GM12878 (cell line): ENCODE data around the gene NECAB3. TPM values are rescaled to one million over a fixed set of nuclear protein-coding genes. Genes with fewer than 3 reads are reported as not detected.

Source experiments
- ATAC-seq: fragments of 200-7000 bp; cut with Tn5 transposase; 3 replicates; pipeline ENCODE4 v1.9.1; 2020; ENCODE audit warnings: mild to moderate bottlenecking, moderate library complexity
- BruUV-seq: library from RNA; stranded (reverse); fragments of 400-500 nt; replicated peaks from 2 replicates; lab custom pipeline; 2021; lab: Mats Ljungman, UMichigan
- CTCF ChIA-PET: fragments of 300-600 bp; sonication (Branson Sonifier 250); formaldehyde crosslinking; extraction: SDS; loops from one replicate; lab custom pipeline; 2021; ENCODE audit warnings: inconsistent platforms; lab: Yijun Ruan, JAX
- POLR2A ChIA-PET: fragments of 350-600 bp; formaldehyde crosslinking; extraction: SDS; loops from one replicate; lab custom pipeline; 2021; ENCODE audit warnings: inconsistent platforms; lab: Charles Lee
- RAD21 ChIA-PET: fragments of 300-600 bp; sonication (Branson Sonifier 250); formaldehyde crosslinking; loops from one replicate; lab custom pipeline; 2023; ENCODE audit warnings: antibody characterized with exemption; ENCODE audit not compliant: unreplicated experiment; lab: Charles Lee
- SMC1A ChIA-PET: fragments of 300-600 bp; sonication (Branson Sonifier 250); formaldehyde crosslinking; loops from one replicate; lab custom pipeline; 2023; ENCODE audit not compliant: unreplicated experiment, uncharacterized antibody; lab: Charles Lee
- DNase-seq: peaks from one replicate; pipeline ENCODE4 v3.0.0-alpha.2; 2011; ENCODE audit warnings: low read depth, low spot score
- FAIRE-seq: peaks from 3 replicates; lab custom pipeline; 2011; peaks lifted over from hg19 to GRCh38; lab: Jason Lieb, UNC
- H2AFZ ChIP-seq: 2 replicates; pipeline ENCODE4 v1.6.0; 2011; ENCODE audit warnings: low read depth, low read length, control low read depth; ENCODE audit not compliant: control insufficient read depth
- H3K27ac ChIP-seq: 2 replicates; pipeline ENCODE4 v1.5.1; 2011; ENCODE audit warnings: control low read depth; ENCODE audit not compliant: control insufficient read depth, insufficient read depth
- H3K27me3 ChIP-seq, 2 experiments: replicated peaks in 1 of 2; 2 replicates each; pipeline versions ENCODE4 v1.6.0 to v1.6.1; 2011; ENCODE audit warnings: low read length in 1 of 2; ENCODE audit not compliant: control insufficient read depth in 2 of 2, insufficient read depth in 2 of 2
- H3K36me3 ChIP-seq, 2 experiments: 2 replicates each; pipeline ENCODE4 v1.5.1; 2011; ENCODE audit warnings: low read length in 1 of 2; ENCODE audit not compliant: control insufficient read depth in 2 of 2, insufficient read depth in 2 of 2
- H3K4me1 ChIP-seq: 2 replicates; pipeline ENCODE4 v1.6.1; 2011; ENCODE audit warnings: mild to moderate bottlenecking, low read length, moderate library complexity, mixed read lengths; ENCODE audit not compliant: control insufficient read depth, insufficient read depth
- H3K4me2 ChIP-seq: 2 replicates; pipeline ENCODE4 v1.6.0; 2011; ENCODE audit warnings: control low read depth; ENCODE audit not compliant: control insufficient read depth, insufficient read depth
- H3K4me3 ChIP-seq: fragments of 200-600 bp; sonication (generic); 2 replicates; pipeline ENCODE4 v1.5.1; 2016
- H3K79me2 ChIP-seq: 2 replicates; pipeline ENCODE4 v1.6.0; 2011; ENCODE audit warnings: low read length; ENCODE audit not compliant: control insufficient read depth, insufficient read depth
- H3K9ac ChIP-seq: 2 replicates; pipeline ENCODE4 v1.8.0; 2011; ENCODE audit warnings: low read length, control low read depth, mixed read lengths; ENCODE audit not compliant: control insufficient read depth, insufficient read depth
- H3K9me3 ChIP-seq: replicated peaks from 3 replicates; pipeline ENCODE4 v1.5.1; 2011; ENCODE audit warnings: mild to moderate bottlenecking, low read length; ENCODE audit not compliant: control insufficient read depth, insufficient read depth
- H4K20me1 ChIP-seq: 2 replicates; pipeline ENCODE4 v1.6.0; 2011; ENCODE audit not compliant: control insufficient read depth, insufficient read depth
- BRCA1 ChIP-seq: IDR thresholded peaks from 2 replicates; pipeline ENCODE4 v1.6.1; 2011; ENCODE audit warnings: low read depth, low read length, improper control_type of control experiment
- CHD4 ChIP-seq: fragments of 200-600 bp; sonication (generic); IDR thresholded peaks from 2 replicates; pipeline ENCODE4 v1.6.1; 2016; ENCODE audit warnings: mild to moderate bottlenecking
- HDAC6 ChIP-seq: fragments of 200-600 bp; sonication (generic); IDR thresholded peaks from one replicate; pipeline ENCODE4 v1.8.0; 2017; ENCODE audit warnings: antibody characterized with exemption; ENCODE audit not compliant: unreplicated experiment
- HDGF ChIP-seq: fragments of 450-650 bp; IDR thresholded peaks from 2 replicates; pipeline ENCODE4 v1.6.1; 2016; ENCODE audit warnings: antibody characterized with exemption
- NR2C1 ChIP-seq: fragments of 450-650 bp; IDR thresholded peaks from 2 replicates; pipeline ENCODE4 v1.6.1; 2017; ENCODE audit warnings: antibody characterized with exemption, mild to moderate bottlenecking, moderate library complexity
- NR2C2 ChIP-seq: IDR thresholded peaks from 2 replicates; pipeline ENCODE4 v1.6.1; 2011; ENCODE audit warnings: borderline replicate concordance, low read depth; ENCODE audit not compliant: control insufficient read depth, insufficient read length
- PAX8 ChIP-seq: fragments of 450-650 bp; IDR thresholded peaks from 2 replicates; pipeline ENCODE4 v1.6.1; 2017; ENCODE audit warnings: mild to moderate bottlenecking, moderate library complexity
- RAD21 ChIP-seq: IDR thresholded peaks from 2 replicates; pipeline ENCODE4 v1.6.1; 2011; ENCODE audit warnings: mild to moderate bottlenecking, low read depth, low read length, moderate library complexity; ENCODE audit not compliant: insufficient read depth
- RUNX3 ChIP-seq: IDR thresholded peaks from 2 replicates; pipeline ENCODE4 v1.6.1; 2012; ENCODE audit warnings: low read length, inconsistent platforms
- SIX5 ChIP-seq: IDR thresholded peaks from 2 replicates; pipeline ENCODE4 v1.6.1; 2011; ENCODE audit warnings: mild to moderate bottlenecking, low read depth, low read length, moderate library complexity; ENCODE audit not compliant: severe bottlenecking
- SREBF1 ChIP-seq: IDR thresholded peaks from 2 replicates; pipeline ENCODE4 v1.6.1; 2012; ENCODE audit warnings: mild to moderate bottlenecking, low read length
- STAT1 ChIP-seq: fragments of 450-650 bp; conservative IDR thresholded peaks from 2 replicates; pipeline ENCODE4 v1.6.1; 2014; ENCODE audit warnings: antibody characterized with exemption, mild to moderate bottlenecking
- TARDBP ChIP-seq: IDR thresholded peaks from 2 replicates; pipeline ENCODE4 v1.6.1; 2016; ENCODE audit warnings: borderline replicate concordance
- WGBS: methylation state at CpG from one replicate; pipeline ENCODE4 v1.1.6; 2016; ENCODE audit warnings: low lambda C conversion rate; ENCODE audit not compliant: insufficient replicate concordance, insufficient coverage; ENCODE audit errors: missing lambda C conversion rate; 5-methylcytosine and 5-hydroxymethylcytosine counted together
- in situ Hi-C: fragments of 300-500 bp; cut with MboI; formaldehyde crosslinking; loops from 9 replicates; pipeline ENCODE4 v1.14.3; 2018; ENCODE audit warnings: mixed read lengths
- intact Hi-C: fragments of 100-400 bp; cut with micrococcal nuclease; formaldehyde crosslinking; loops from one replicate; pipeline ENCODE4 v1.14.2; 2022; ENCODE audit not compliant: unreplicated experiment
- polyA plus RNA-seq, 11 experiments: library from polyadenylated mRNA; depleted of rRNA in 4 of 11; unstranded in 6 of 11; stranded (reverse) in 5 of 11; fragments of >200 nt; fragmentation: Nextera tagmentation in 4 of 11; fragmentation: Illumina TruSeq in 1 of 11; extraction: Ambion mirVana in 4 of 11; extraction: Trizol in 1 of 11; gene quantifications; 1 replicate in 1 of 11; 2 replicates in 10 of 11; pipeline versions ENCODE4 v1.2.1 to v1.2.3, GENCODE V29; 2011 to 2016; ENCODE audit warnings: inconsistent platforms in 2 of 11, missing spikeins in 2 of 11, low read depth in 1 of 11
- total RNA-seq, 4 experiments: library from RNA; depleted of rRNA in 3 of 4; stranded (reverse); fragments of >200 nt in 3 of 4; fragmentation: Illumina TruSeq in 1 of 4; extraction: Trizol in 1 of 4; gene quantifications; 2 replicates each; pipeline versions ENCODE4 v1.2.1 to v1.2.3, GENCODE V29; 2013 to 2021
- TF ChIP-seq, protein P1 (sequence below): IDR thresholded peaks from 2 replicates; pipeline ENCODE4 v1.6.1; 2011; ENCODE audit warnings: borderline replicate concordance, low read depth, mild to moderate bottlenecking, moderate library complexity, mixed read lengths, low read length; ENCODE audit not compliant: insufficient read depth; ENCODE audit errors: extremely low read length
- TF ChIP-seq, protein P2 (sequence below): IDR thresholded peaks from 2 replicates; pipeline ENCODE4 v1.6.1; 2012; ENCODE audit warnings: low read length, inconsistent platforms

NECAB3 gene
- total and polyA plus RNA-seq, 10 of the 15 experiments (the other 5 are each of a cell fraction or from before 2014, with no cell fraction given) = 0.21 to 17.0 (median 7.2) TPM

GRCh38 chr20:33704197-33704924 is 30.1 kb upstream of the NECAB3 start:
- no peaks in the 10 kb centered on the region for H3K79me2 ChIP-seq
- RAD21 ChIA-PET = no interaction called here
- TF ChIP-seq TARDBP (no peak), BRCA1 (no peak), HDGF (no peak)
- TF ChIP-seq, protein P1, sequence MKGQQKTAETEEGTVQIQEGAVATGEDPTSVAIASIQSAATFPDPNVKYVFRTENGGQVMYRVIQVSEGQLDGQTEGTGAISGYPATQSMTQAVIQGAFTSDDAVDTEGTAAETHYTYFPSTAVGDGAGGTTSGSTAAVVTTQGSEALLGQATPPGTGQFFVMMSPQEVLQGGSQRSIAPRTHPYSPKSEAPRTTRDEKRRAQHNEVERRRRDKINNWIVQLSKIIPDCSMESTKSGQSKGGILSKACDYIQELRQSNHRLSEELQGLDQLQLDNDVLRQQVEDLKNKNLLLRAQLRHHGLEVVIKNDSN = no peak
- no peak for ATAC-seq
- WGBS = 93% methylated on average over 11 of the region's 11 CpGs
- no peaks in the 10 kb centered on the region for H4K20me1 ChIP-seq
- H3K9me3 ChIP-seq = no peaks in the 10 kb centered on the region
- intact Hi-C loops = no loop called here
- POLR2A ChIA-PET = no interaction called here
- SMC1A ChIA-PET = no interaction called here
- BruUV-seq = no TSS peak
- H3K4me2 ChIP-seq = no peak overlapping the region
- no peak overlapping the region for H3K9ac ChIP-seq
- H3K36me3 ChIP-seq = no peaks in the 10 kb centered on the region
- H3K27me3 ChIP-seq = no peaks in the 10 kb centered on the region
- no peak overlapping the region for H3K4me3 ChIP-seq
- no peak overlapping the region for H2AFZ ChIP-seq
- DNase-seq = no peak
- no peaks in the 10 kb centered on the region for H3K4me1 ChIP-seq
- H3K27ac ChIP-seq = no peak overlapping the region
- no peak for FAIRE-seq
- CTCF ChIA-PET = no interaction called here
- in situ Hi-C loops = no loop called here

- no peak overlapping the region for H3K9ac ChIP-seq
- DNase-seq (no peak), ATAC-seq (no peak), FAIRE-seq (no peak)
- no peaks in the 10 kb centered on the region for H4K20me1 ChIP-seq
- CTCF ChIA-PET = no interaction called here
- H3K4me3 ChIP-seq = no peak overlapping the region
- no peaks in the 10 kb centered on the region for H3K79me2 ChIP-seq
- RAD21 ChIA-PET = no interaction called here
- no peaks in the 10 kb centered on the region for H3K4me1 ChIP-seq
- BruUV-seq = no TSS peak
- no peak overlapping the region for H3K4me2 ChIP-seq
- no peaks in the 10 kb centered on the region for H3K27me3 ChIP-seq
- H3K36me3 ChIP-seq = no peaks in the 10 kb centered on the region
- in situ Hi-C loops = no loop called here
- SMC1A ChIA-PET = no interaction called here
- H2AFZ ChIP-seq = no peak overlapping the region
- 72% methylated on average over 8 of the region's 8 CpGs for WGBS
- intact Hi-C loops = no loop called here
- H3K27ac ChIP-seq = no peak overlapping the region
- H3K9me3 ChIP-seq = no peaks in the 10 kb centered on the region
- POLR2A ChIA-PET = no interaction called here
- no peak for TF ChIP-seq RUNX3
- TF ChIP-seq PAX8 = no peak
- TF ChIP-seq, protein P2, sequence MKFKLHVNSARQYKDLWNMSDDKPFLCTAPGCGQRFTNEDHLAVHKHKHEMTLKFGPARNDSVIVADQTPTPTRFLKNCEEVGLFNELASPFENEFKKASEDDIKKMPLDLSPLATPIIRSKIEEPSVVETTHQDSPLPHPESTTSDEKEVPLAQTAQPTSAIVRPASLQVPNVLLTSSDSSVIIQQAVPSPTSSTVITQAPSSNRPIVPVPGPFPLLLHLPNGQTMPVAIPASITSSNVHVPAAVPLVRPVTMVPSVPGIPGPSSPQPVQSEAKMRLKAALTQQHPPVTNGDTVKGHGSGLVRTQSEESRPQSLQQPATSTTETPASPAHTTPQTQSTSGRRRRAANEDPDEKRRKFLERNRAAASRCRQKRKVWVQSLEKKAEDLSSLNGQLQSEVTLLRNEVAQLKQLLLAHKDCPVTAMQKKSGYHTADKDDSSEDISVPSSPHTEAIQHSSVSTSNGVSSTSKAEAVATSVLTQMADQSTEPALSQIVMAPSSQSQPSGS = no peak
- TF ChIP-seq SIX5 = no peak
- no peak for TF ChIP-seq NR2C2
- TF ChIP-seq HDGF = no peak
- no peak for TF ChIP-seq RAD21
- TF ChIP-seq CHD4 = no peak
- no peak for TF ChIP-seq STAT1
- TF ChIP-seq SREBF1 = no peak
- TF ChIP-seq HDAC6 = no peak
- no peak for TF ChIP-seq NR2C1
These were observed 29.4 kb upstream of the NECAB3 start for GRCh38 chr20:33703498-33704137.
